HEK293 (cell line): Measurements from ENCODE around the gene WDTC1.

ENCODE experiments used
- ATF2 ChIP-seq: fragments of 450-650 bp; formaldehyde crosslinking; IDR thresholded peaks from 2 replicates; pipeline ENCODE4 v1.5.1; 2016; ENCODE audit warnings: missing biosample characterization, missing genetic modification characterization, low read depth
- EGR2 ChIP-seq: fragments of 450-650 bp; formaldehyde crosslinking; IDR thresholded peaks from 2 replicates; pipeline ENCODE4 v1.5.1; 2016; ENCODE audit warnings: low read depth, missing biosample characterization, missing genetic modification characterization
- GLI4 ChIP-seq: fragments of 450-650 bp; formaldehyde crosslinking; IDR thresholded peaks from 2 replicates; pipeline ENCODE4 v1.5.1; 2016; ENCODE audit warnings: missing biosample characterization, missing genetic modification characterization
- KLF9 ChIP-seq: fragments of 450-650 bp; formaldehyde crosslinking; IDR thresholded peaks from 2 replicates; pipeline ENCODE4 v1.5.1; 2016; ENCODE audit warnings: missing biosample characterization, missing genetic modification characterization, low read depth
- SP2 ChIP-seq: fragments of 450-650 bp; formaldehyde crosslinking; IDR thresholded peaks from 2 replicates; pipeline ENCODE4 v1.5.1; 2016; ENCODE audit warnings: missing biosample characterization, missing genetic modification characterization
- ZBTB10 ChIP-seq: fragments of 450-650 bp; formaldehyde crosslinking; IDR thresholded peaks from 2 replicates; pipeline ENCODE4 v1.5.1; 2016; ENCODE audit warnings: missing biosample characterization, missing genetic modification characterization
- ZFP3 ChIP-seq: fragments of 450-650 bp; formaldehyde crosslinking; IDR thresholded peaks from 2 replicates; pipeline ENCODE4 v1.5.1; 2016; ENCODE audit warnings: low read depth, missing biosample characterization, missing genetic modification characterization
- ZNF112 ChIP-seq: fragments of 450-650 bp; formaldehyde crosslinking; IDR thresholded peaks from 2 replicates; pipeline ENCODE4 v1.5.0; 2017; ENCODE audit warnings: missing biosample characterization, missing genetic modification characterization
- ZNF132 ChIP-seq: fragments of 450-650 bp; formaldehyde crosslinking; IDR thresholded peaks from 2 replicates; pipeline ENCODE4 v1.5.1; 2017; ENCODE audit warnings: missing biosample characterization, missing genetic modification characterization, borderline replicate concordance
- ZNF146 ChIP-seq: fragments of 450-650 bp; formaldehyde crosslinking; IDR thresholded peaks from 2 replicates; pipeline ENCODE4 v1.5.1; 2016; ENCODE audit warnings: missing biosample characterization, missing genetic modification characterization
- ZNF18 ChIP-seq: fragments of 450-650 bp; formaldehyde crosslinking; IDR thresholded peaks from 2 replicates; pipeline ENCODE4 v1.5.1; 2016; ENCODE audit warnings: missing biosample characterization, missing genetic modification characterization
- ZNF184 ChIP-seq: fragments of 450-650 bp; IDR thresholded peaks from 2 replicates; pipeline ENCODE4 v1.5.1; 2018; ENCODE audit warnings: missing biosample characterization, mild to moderate bottlenecking, missing genetic modification characterization
- ZNF19 ChIP-seq: fragments of 450-650 bp; formaldehyde crosslinking; IDR thresholded peaks from 2 replicates; pipeline ENCODE4; 2016; ENCODE audit warnings: missing biosample characterization, missing genetic modification characterization, low read depth
- ZNF266 ChIP-seq: fragments of 450-650 bp; formaldehyde crosslinking; IDR thresholded peaks from 2 replicates; pipeline ENCODE4 v1.5.1; 2016; ENCODE audit warnings: missing biosample characterization, missing genetic modification characterization, low read depth
- ZNF274 ChIP-seq, 2 experiments: fragments of 200-500 bp in 1 of 2; fragments of 450-650 bp in 1 of 2; sonication (Bioruptor generic) in 1 of 2; formaldehyde crosslinking in 1 of 2; IDR thresholded peaks; 2 replicates each; pipeline versions ENCODE4 v1.5.1 to v1.6.1; 2014 to 2016; ENCODE audit warnings: borderline replicate concordance in 1 of 2, inconsistent platforms in 1 of 2, low read length in 1 of 2, missing biosample characterization in 1 of 2, missing genetic modification characterization in 1 of 2
- ZNF324 ChIP-seq: fragments of 450-650 bp; formaldehyde crosslinking; IDR thresholded peaks from 2 replicates; pipeline ENCODE4 v1.5.1; 2016; ENCODE audit warnings: missing biosample characterization, missing genetic modification characterization
- ZNF362 ChIP-seq: fragments of 450-650 bp; formaldehyde crosslinking; IDR thresholded peaks from 2 replicates; pipeline ENCODE4 v1.5.1; 2016; ENCODE audit warnings: missing biosample characterization, missing genetic modification characterization
- ZNF391 ChIP-seq: fragments of 450-650 bp; formaldehyde crosslinking; IDR thresholded peaks from 2 replicates; pipeline ENCODE4 v1.5.1; 2016; ENCODE audit warnings: low read depth, missing biosample characterization, missing genetic modification characterization, borderline replicate concordance
- ZNF394 ChIP-seq: fragments of 450-650 bp; formaldehyde crosslinking; IDR thresholded peaks from 2 replicates; pipeline ENCODE4 v1.5.1; 2016; ENCODE audit warnings: missing biosample characterization, missing genetic modification characterization, mild to moderate bottlenecking, moderate library complexity, borderline replicate concordance
- ZNF488 ChIP-seq: fragments of 450-650 bp; formaldehyde crosslinking; IDR thresholded peaks from 2 replicates; pipeline ENCODE4 v1.5.1; 2016; ENCODE audit warnings: missing biosample characterization, missing genetic modification characterization
- ZNF561 ChIP-seq: fragments of 450-650 bp; IDR thresholded peaks from 2 replicates; pipeline ENCODE4 v1.5.1; 2018; ENCODE audit warnings: missing biosample characterization, missing genetic modification characterization, borderline replicate concordance
- ZNF610 ChIP-seq: fragments of 450-650 bp; formaldehyde crosslinking; IDR thresholded peaks from 2 replicates; pipeline ENCODE4 v1.5.1; 2016; ENCODE audit warnings: missing biosample characterization, missing genetic modification characterization, borderline replicate concordance
- ZNF623 ChIP-seq: fragments of 450-650 bp; formaldehyde crosslinking; IDR thresholded peaks from 2 replicates; pipeline ENCODE4 v1.5.1; 2016; ENCODE audit warnings: missing biosample characterization, missing genetic modification characterization
- ZNF629 ChIP-seq: fragments of 450-650 bp; formaldehyde crosslinking; IDR thresholded peaks from 2 replicates; pipeline ENCODE4 v1.5.1; 2017; ENCODE audit warnings: missing biosample characterization, missing genetic modification characterization
- ZNF768 ChIP-seq: fragments of 450-650 bp; formaldehyde crosslinking; IDR thresholded peaks from 2 replicates; pipeline ENCODE4 v1.5.1; 2018; ENCODE audit warnings: missing biosample characterization, mild to moderate bottlenecking, missing genetic modification characterization
- ZNF792 ChIP-seq: fragments of 450-650 bp; formaldehyde crosslinking; IDR thresholded peaks from 2 replicates; pipeline ENCODE4 v1.5.1; 2016; ENCODE audit warnings: missing biosample characterization, missing genetic modification characterization
- ZSCAN16 ChIP-seq: fragments of 450-650 bp; formaldehyde crosslinking; IDR thresholded peaks from 2 replicates; pipeline ENCODE4 v1.5.1; 2016; ENCODE audit warnings: missing biosample characterization, missing genetic modification characterization
- ZSCAN30 ChIP-seq: fragments of 450-650 bp; IDR thresholded peaks from 2 replicates; pipeline ENCODE4 v1.5.1; 2018; ENCODE audit warnings: missing biosample characterization, mild to moderate bottlenecking, missing genetic modification characterization, moderate library complexity
- ZSCAN5A ChIP-seq: fragments of 450-650 bp; formaldehyde crosslinking; IDR thresholded peaks from 2 replicates; pipeline ENCODE4 v1.5.1; 2016; ENCODE audit warnings: missing biosample characterization, missing genetic modification characterization

Gene WDTC1

GRCh38 chr1:27321813-27322568, 87.6 kb downstream of the WDTC1 start, which contains the start of gene TMEM222 (continued):
- peak; percentile 99 for TF ChIP-seq SP2 (tag by site-specific recombination)
- peak; percentile 43; the same call in 1 of the 2 replicates for TF ChIP-seq ZNF488 (tag by site-specific recombination)
- TF ChIP-seq GLI4 (tag by site-specific recombination), result peak; percentile 93; the same call in 1 of the 2 replicates
- peak; percentile 88 for TF ChIP-seq EGR2 (tag by site-specific recombination)
- TF ChIP-seq KLF9 (tag by site-specific recombination), result peak; percentile 99
- TF ChIP-seq ZNF561 (tag by site-specific recombination), result peak; percentile 98
- TF ChIP-seq ZNF792 (tag by site-specific recombination), result no peak
- peak; percentile 92 for TF ChIP-seq ATF2 (tag by site-specific recombination)
- no peak for TF ChIP-seq ZFP3
- TF ChIP-seq ZSCAN30, result peak; percentile 91
- no peak for TF ChIP-seq ZNF112 (tag by site-specific recombination)
- TF ChIP-seq ZNF768 (tag by site-specific recombination), result no peak
- TF ChIP-seq ZNF184 (tag by site-specific recombination), result peak; percentile 86
- TF ChIP-seq ZNF18 (tag by site-specific recombination), result peak; percentile 65; the same call in 1 of the 2 replicates
- 0 out of 2 replicates have a peak, but pooled peaks have one; percentile 50 for TF ChIP-seq ZNF146
- TF ChIP-seq ZNF623, result peak; percentile 36; the same call in 1 of the 2 replicates
- peak; percentile 96 for TF ChIP-seq ZNF629 (tag by site-specific recombination)
- 0 out of 2 replicates have a peak, but pooled peaks have one; percentile 28 for TF ChIP-seq ZSCAN16 (tag by site-specific recombination)
- TF ChIP-seq ZBTB10, result peak; percentile 85
- peak; percentile 100 for TF ChIP-seq ZNF324 (tag by site-specific recombination)
- TF ChIP-seq ZNF362 (tag by site-specific recombination), result no peak
- TF ChIP-seq ZSCAN5A (tag by site-specific recombination), result peak; percentile 98
- TF ChIP-seq ZNF274 (IDR thresholded peaks at IDR 0.05; ENCODE audit: low read length), result no peak
- no peak for TF ChIP-seq ZNF274 (tag by site-specific recombination; IDR thresholded peaks at IDR 0.05; ENCODE audit: borderline replicate concordance)
- TF ChIP-seq ZNF391 (tag by site-specific recombination), result peak; percentile 99
- peak; percentile 86 for TF ChIP-seq ZNF394 (tag by site-specific recombination)
- no peak for TF ChIP-seq ZNF132 (tag by site-specific recombination)
- TF ChIP-seq ZNF266 (tag by site-specific recombination), result no peak
- peak; percentile 94 for TF ChIP-seq ZNF610 (tag by site-specific recombination)
- TF ChIP-seq ZNF19 (tag by site-specific recombination), result no peak
